ENCODE data around the gene FYN.
"Not testable (repeated sequence)": the region's sequence is repeated elsewhere in the genome, so short reads cannot be mapped to it uniquely, and the experiment has no call there.

DNA sequence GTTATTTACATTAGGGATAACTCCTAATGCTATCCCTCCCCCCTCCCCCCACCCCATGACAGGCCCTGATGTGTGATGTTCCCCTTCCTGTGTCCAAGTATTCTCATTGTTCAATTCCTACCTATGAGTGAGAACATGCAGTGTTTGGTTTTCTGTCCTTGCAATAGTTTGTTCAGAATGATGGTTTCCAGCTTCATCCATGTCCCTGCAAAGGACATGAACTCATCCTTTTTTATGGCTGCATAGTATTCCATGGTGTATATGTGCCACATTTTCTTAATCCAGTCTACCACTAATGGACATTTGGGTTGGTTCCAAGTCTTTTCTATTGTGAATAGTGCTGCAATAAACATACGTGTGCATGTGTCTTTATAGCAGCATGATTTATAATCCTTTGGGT, 238.3 kb downstream of the FYN start:
- not testable (repeated sequence) for TF ChIP-seq ZNF274 (IDR thresholded peaks at IDR 0.05; ENCODE audit: low read depth, low read length); SUZ12 (IDR thresholded peaks at IDR 0.05; ENCODE audit: extremely low read depth, insufficient read depth, insufficient read length)

Data from NT2/D1 (cell line).